T1000 (cell line): ENCODE results near the gene BRD8.
"Not testable (repeated sequence)": the region's sequence is repeated elsewhere in the genome, so short reads cannot be mapped to it uniquely, and the experiment has no call there.

Source experiments
- DNase-seq: peaks from one replicate; lab custom pipeline; 2025; ENCODE audit warnings: mixed read lengths; lab: John Stamatoyannopoulos, UW

BRD8 gene

GRCh38 chr5:138157626-138158025 is 20.8 kb downstream of the BRD8 start:
- DNase-seq = no peak

- not testable (repeated sequence) for DNase-seq
These were observed 22.5 kb downstream of the BRD8 start for GRCh38 chr5:138155977-138156376.

- DNase-seq = no peak
These were observed 28.9 kb downstream of the BRD8 start for GRCh38 chr5:138149530-138149929.

- no peak for DNase-seq
These were observed 29.6 kb downstream of the BRD8 start for GRCh38 chr5:138148811-138149210.

GRCh38 chr5:138143578-138143977 is 34.9 kb downstream of the BRD8 start:
- DNase-seq = not testable (repeated sequence)

GRCh38 chr5:138141734-138142133 is 36.7 kb downstream of the BRD8 start:
- DNase-seq = no peak

GRCh38 chr5:138140268-138140667 is 38.2 kb downstream of the BRD8 start:
- no peak for DNase-seq

GRCh38 chr5:138139781-138140090 is 38.7 kb downstream of the BRD8 start:
- no peak for DNase-seq

- no peak for DNase-seq
These were observed 39.3 kb downstream of the BRD8 start, which contains the start of gene NME5 for GRCh38 chr5:138138949-138139780. NME5 (minus strand) TSS chr5:138139428; CDS start chr5:138138780, 648 bp downstream.

GRCh38 chr5:138132543-138132942 is 45.9 kb downstream of the BRD8 start:
- no peak for DNase-seq

GRCh38 chr5:138129347-138129746 is 49.1 kb downstream of the BRD8 start:
- DNase-seq = no peak

- no peak for DNase-seq
These were observed 50.1 kb downstream of the BRD8 start for GRCh38 chr5:138128334-138128733.

GRCh38 chr5:138115254-138115653 is 63.2 kb downstream of the BRD8 start:
- DNase-seq = no peak

GRCh38 chr5:138111937-138112336 is 66.5 kb downstream of the BRD8 start:
- DNase-seq = no peak

- DNase-seq = no peak
These were observed 67.2 kb downstream of the BRD8 start for GRCh38 chr5:138111181-138111580.

GRCh38 chr5:138110266-138110963 is 68.0 kb downstream of the BRD8 start:
- peak; percentile 11 for DNase-seq

- no peak for DNase-seq
These were observed 68.8 kb downstream of the BRD8 start for GRCh38 chr5:138109463-138110265.

GRCh38 chr5:138107213-138107612 is 71.2 kb downstream of the BRD8 start:
- no peak for DNase-seq

- no peak for DNase-seq
These were observed 72.7 kb downstream of the BRD8 start for GRCh38 chr5:138105709-138106108.

GRCh38 chr5:138103319-138103637 is 75.2 kb downstream of the BRD8 start:
- DNase-seq = no peak

GRCh38 chr5:138102454-138103318 is 75.7 kb downstream of the BRD8 start:
- no peak for DNase-seq
